ENCODE data around the gene GOLM1. TPM values are rescaled to one million over a fixed set of nuclear protein-coding genes. Genes with fewer than 3 reads are reported as not detected.

Gene GOLM1
- total and polyA plus RNA-seq, 9 of the 15 experiments (the other 6 are each of a cell fraction or from before 2014, with no cell fraction given): 0.09 to 0.96 (median 0.40) TPM; not detected in 4

- TF ChIP-seq DEAF1 (CRISPR knock-in tag; IDR thresholded peaks at IDR 0.05) (no peak), HNRNPK (IDR thresholded peaks at IDR 0.05; ENCODE audit: low read depth, low read length, poor library complexity, severe bottlenecking) (no peak), ZNF133 (CRISPR knock-in tag; IDR thresholded peaks at IDR 0.05) (no peak), PHF20 (IDR thresholded peaks at IDR 0.05; ENCODE audit: partially characterized antibody) (no peak), CXXC5 (CRISPR knock-in tag; IDR thresholded peaks at IDR 0.05) (no peak)
These were observed 7.9 kb downstream of the GOLM1 start (continued) for GRCh38 chr9:86091477-86091876.

- POLR2A ChIA-PET: interaction anchor here (1.6 kb wide), 1 partner anchor 15 kb away, joined by 5 read pairs; no protein-coding TSS in a partner anchor
- Histone ChIP-seq H2AFZ (ENCODE audit: low read depth, low read length) (no peak overlapping the region), H3K4me3 (no peak overlapping the region), H3K9me1 (ENCODE audit: control insufficient read depth, insufficient read depth, low read length) (no peaks in the 10 kb centered on the region), H3K27ac (ENCODE audit: extremely low read depth, low read depth, low read length) (no peak overlapping the region), H3K79me2 (ENCODE audit: control insufficient read depth, insufficient read depth, low read length) (no peaks in the 10 kb centered on the region), H3K9me3 (replicated peaks; ENCODE audit: control insufficient read depth, insufficient read depth, low read depth, low read length) (no peaks in the 10 kb centered on the region), H3K4me1 (replicated peaks in 1 of 2; ENCODE audit: control insufficient read depth in 2 of 2, insufficient read depth in 2 of 2, low read length in 2 of 2) (no peaks in the 10 kb centered on the region; a peak in 1 of 5 replicates), H3K9ac (ENCODE audit: insufficient read depth in 1 of 2, low read depth in 2 of 2, low read length in 2 of 2) (no peak overlapping the region), H3K4me2 (ENCODE audit: insufficient read depth, low read length) (no peak overlapping the region), H3K27me3 (ENCODE audit: control insufficient read depth in 2 of 2, insufficient read depth in 2 of 2, low read length in 2 of 2) (peaks cover 6 to 14% of the 10 kb centered on the region in 2 experiments; a peak in 4 of 5 replicates), H3K36me3 (ENCODE audit: control insufficient read depth, insufficient read depth, low read length) (no peaks in the 10 kb centered on the region), H4K20me1 (replicated peaks; ENCODE audit: control insufficient read depth, insufficient read depth, low read length) (no peaks in the 10 kb centered on the region)
- no peak for DNase-seq (ENCODE audit: extremely low read depth in 1 of 4, low spot score in 3 of 4)
- no TSS peak for BruUV-seq (replicated peaks)
- intact Hi-C loops (cut with micrococcal nuclease): no loop called here
- ATAC-seq: no peak
- no peak for FAIRE-seq
- in situ Hi-C loops (cut with MboI): no loop called here
- CTCF ChIA-PET (ENCODE audit: low intra/inter-chr PET ratio): no interaction called here
- TF ChIP-seq RREB1 (CRISPR knock-in tag; IDR thresholded peaks at IDR 0.05) (no peak), HDAC2 (IDR thresholded peaks at IDR 0.05) (no peak), CBFB (CRISPR knock-in tag; IDR thresholded peaks at IDR 0.05) (no peak), SAFB (IDR thresholded peaks at IDR 0.05; ENCODE audit: borderline replicate concordance, low read depth, low read length) (no peak), DDX20 (tag; IDR thresholded peaks at IDR 0.05; ENCODE audit: low read depth) (no peak), RB1 (IDR thresholded peaks at IDR 0.05; ENCODE audit: low read depth) (no peak), CHD4 (IDR thresholded peaks at IDR 0.05; ENCODE audit: insufficient read depth, insufficient replicate concordance, low read depth, low read length, poor library complexity, severe bottlenecking) (no peak), RHOXF2B (CRISPR knock-in tag; conservative IDR thresholded peaks at IDR 0.05) (no peak), ELK3 (CRISPR knock-in tag; IDR thresholded peaks at IDR 0.05) (no peak)
These were observed 16.5 kb downstream of the GOLM1 start for GRCh38 chr9:86082870-86083269.

Data from K562 (cell line).